ENCODE results near the gene PARD3B.

DNA sequence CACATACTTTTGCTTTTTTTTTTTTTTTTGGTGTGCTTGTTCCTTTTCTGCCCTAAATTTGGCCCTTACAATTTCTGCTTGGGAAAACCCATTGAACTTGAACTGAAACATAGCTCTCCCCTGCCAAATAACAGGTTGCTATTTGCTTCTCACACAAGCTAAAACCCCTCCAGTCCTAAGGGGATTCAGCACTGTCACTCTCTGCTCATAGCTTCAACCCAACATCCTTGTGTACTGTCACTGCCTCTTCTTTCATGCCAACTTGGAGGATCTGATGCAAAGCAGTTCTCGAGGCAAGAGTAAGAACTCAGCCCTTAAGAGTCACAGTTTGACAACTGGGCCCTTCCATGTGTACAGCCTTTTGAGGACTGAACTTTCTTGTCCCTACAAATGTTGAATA, 1106.4 kb downstream of the PARD3B start:
- TF ChIP-seq, protein P1, sequence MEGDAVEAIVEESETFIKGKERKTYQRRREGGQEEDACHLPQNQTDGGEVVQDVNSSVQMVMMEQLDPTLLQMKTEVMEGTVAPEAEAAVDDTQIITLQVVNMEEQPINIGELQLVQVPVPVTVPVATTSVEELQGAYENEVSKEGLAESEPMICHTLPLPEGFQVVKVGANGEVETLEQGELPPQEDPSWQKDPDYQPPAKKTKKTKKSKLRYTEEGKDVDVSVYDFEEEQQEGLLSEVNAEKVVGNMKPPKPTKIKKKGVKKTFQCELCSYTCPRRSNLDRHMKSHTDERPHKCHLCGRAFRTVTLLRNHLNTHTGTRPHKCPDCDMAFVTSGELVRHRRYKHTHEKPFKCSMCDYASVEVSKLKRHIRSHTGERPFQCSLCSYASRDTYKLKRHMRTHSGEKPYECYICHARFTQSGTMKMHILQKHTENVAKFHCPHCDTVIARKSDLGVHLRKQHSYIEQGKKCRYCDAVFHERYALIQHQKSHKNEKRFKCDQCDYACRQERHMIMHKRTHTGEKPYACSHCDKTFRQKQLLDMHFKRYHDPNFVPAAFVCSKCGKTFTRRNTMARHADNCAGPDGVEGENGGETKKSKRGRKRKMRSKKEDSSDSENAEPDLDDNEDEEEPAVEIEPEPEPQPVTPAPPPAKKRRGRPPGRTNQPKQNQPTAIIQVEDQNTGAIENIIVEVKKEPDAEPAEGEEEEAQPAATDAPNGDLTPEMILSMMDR (conservative IDR thresholded peaks at IDR 0.05; ENCODE audit: low read depth, low read length), result no peak
- no peak for TF ChIP-seq EZH2phosphoT487 (IDR thresholded peaks at IDR 0.05; ENCODE audit: borderline replicate concordance, low read length)

Data from PC-3 (cell line).